Measurements from ENCODE around the gene LINGO3.

DNA sequence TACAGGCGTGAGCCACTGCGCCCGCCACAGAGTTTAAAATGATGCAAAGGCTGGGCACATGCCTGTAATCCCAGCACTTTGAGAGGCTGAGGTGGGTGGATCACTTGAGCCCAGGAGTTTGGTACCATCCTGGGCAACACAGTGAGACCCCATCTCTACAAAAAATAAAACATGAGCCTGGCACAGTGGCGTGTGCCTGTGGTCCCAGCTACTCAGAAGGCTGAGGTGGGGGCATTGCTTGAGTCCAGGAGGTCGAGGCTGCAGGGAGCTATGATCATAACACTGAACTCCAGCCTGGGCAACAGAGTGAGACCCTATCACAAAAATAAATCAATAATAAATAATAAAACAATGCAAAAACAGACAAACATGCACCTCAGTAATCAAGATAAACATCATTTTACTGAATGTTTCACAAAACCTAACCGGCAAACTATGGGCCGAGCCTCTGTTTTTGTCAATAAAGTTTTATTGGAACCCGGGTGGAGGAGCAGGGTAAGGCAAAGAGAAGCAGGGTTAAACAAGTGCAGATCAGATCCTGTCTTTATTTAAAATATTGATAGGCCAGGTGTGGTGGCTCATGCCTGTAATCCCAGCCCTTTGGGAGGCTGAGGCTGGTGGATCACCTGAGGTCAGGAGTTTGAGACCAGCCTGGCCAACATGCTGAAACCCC lies 24.0 kb downstream of the LINGO3 start:
- no peak for TF ChIP-seq GATA2 (IDR thresholded peaks at IDR 0.05; ENCODE audit: low read depth, low read length)
- TF ChIP-seq GATA3 (IDR thresholded peaks at IDR 0.05; ENCODE audit: low read depth, low read length) = no peak
